T-helper 9 cell (primary cell): ENCODE measurements around the gene DDX54.
"Not testable (repeated sequence)": the region's sequence is repeated elsewhere in the genome, so short reads cannot be mapped to it uniquely, and the experiment has no call there.

Experiments
- DNase-seq: peaks from one replicate; pipeline ENCODE4 v3.0.0-alpha.2; 2020

The DDX54 gene

GRCh38 chr12:113137861-113138783 is 47.2 kb downstream of the DDX54 start:
- DNase-seq, result no peak

GRCh38 chr12:113136990-113137511 is 48.2 kb downstream of the DDX54 start:
- no peak for DNase-seq

- peak; percentile 41 for DNase-seq
Observed at GRCh38 chr12:113136128-113136989, 48.9 kb downstream of the DDX54 start.

- peak; percentile 75 for DNase-seq
Observed at GRCh38 chr12:113135178-113136127, 49.8 kb downstream of the DDX54 start, which contains the start of gene RASAL1. RASAL1 (minus strand) TSS chr12:113135761; CDS start chr12:113135462, 299 bp downstream.

- no peak for DNase-seq
Observed at GRCh38 chr12:113134521-113134951, 50.7 kb downstream of the DDX54 start.

GRCh38 chr12:113134071-113134470 is 51.2 kb downstream of the DDX54 start:
- no peak for DNase-seq

- DNase-seq, result no peak
Observed at GRCh38 chr12:113133666-113134065, 51.6 kb downstream of the DDX54 start.

- DNase-seq, result no peak
Observed at GRCh38 chr12:113133036-113133435, 52.2 kb downstream of the DDX54 start.

GRCh38 chr12:113131556-113131955 is 53.7 kb downstream of the DDX54 start:
- DNase-seq, result no peak

GRCh38 chr12:113130457-113131135 is 54.7 kb downstream of the DDX54 start:
- no peak for DNase-seq

GRCh38 chr12:113129664-113130456 is 55.4 kb downstream of the DDX54 start:
- DNase-seq, result no peak

GRCh38 chr12:113128802-113129663 is 56.2 kb downstream of the DDX54 start:
- no peak for DNase-seq

- DNase-seq, result no peak
Observed at GRCh38 chr12:113127791-113128199, 57.5 kb downstream of the DDX54 start.

- no peak for DNase-seq
Observed at GRCh38 chr12:113120670-113121370, 64.5 kb downstream of the DDX54 start.

GRCh38 chr12:113119980-113120669 is 65.2 kb downstream of the DDX54 start:
- no peak for DNase-seq

- no peak for DNase-seq
Observed at GRCh38 chr12:113118142-113118541, 67.1 kb downstream of the DDX54 start.

- not testable (repeated sequence) for DNase-seq
Observed at GRCh38 chr12:113117684-113118083, 67.6 kb downstream of the DDX54 start.

GRCh38 chr12:113116875-113117274 is 68.4 kb downstream of the DDX54 start:
- no peak for DNase-seq
